NCI-H146 treated with DMSO at 0.1 percent for 48 hours (cell line): ENCODE data around the gene STXBP5L.
"Not testable (repeated sequence)": the region's sequence is repeated elsewhere in the genome, so short reads cannot be mapped to it uniquely, and the experiment has no call there.

Experiments used
- DNase-seq: peaks from one replicate; lab custom pipeline; 2025; ENCODE audit not compliant: unreplicated experiment; lab: John Stamatoyannopoulos, UW

The STXBP5L gene

GRCh38 chr3:121418182-121418581, 510.2 kb downstream of the STXBP5L start:
- DNase-seq: no peak

- DNase-seq: no peak
Measured at GRCh38 chr3:121424549-121424948, 516.5 kb downstream of the STXBP5L start.

- DNase-seq: no peak
Measured at GRCh38 chr3:121430664-121431215, 522.7 kb downstream of the STXBP5L start.

- no peak for DNase-seq
Measured at GRCh38 chr3:121431726-121432517, 523.9 kb downstream of the STXBP5L start.

- no peak for DNase-seq
Measured at GRCh38 chr3:121436074-121436473, 528.1 kb downstream of the STXBP5L start.

GRCh38 chr3:121436641-121437040, 528.6 kb downstream of the STXBP5L start:
- no peak for DNase-seq

GRCh38 chr3:121443456-121443855, 535.5 kb downstream of the STXBP5L start:
- DNase-seq: no peak

DNA sequence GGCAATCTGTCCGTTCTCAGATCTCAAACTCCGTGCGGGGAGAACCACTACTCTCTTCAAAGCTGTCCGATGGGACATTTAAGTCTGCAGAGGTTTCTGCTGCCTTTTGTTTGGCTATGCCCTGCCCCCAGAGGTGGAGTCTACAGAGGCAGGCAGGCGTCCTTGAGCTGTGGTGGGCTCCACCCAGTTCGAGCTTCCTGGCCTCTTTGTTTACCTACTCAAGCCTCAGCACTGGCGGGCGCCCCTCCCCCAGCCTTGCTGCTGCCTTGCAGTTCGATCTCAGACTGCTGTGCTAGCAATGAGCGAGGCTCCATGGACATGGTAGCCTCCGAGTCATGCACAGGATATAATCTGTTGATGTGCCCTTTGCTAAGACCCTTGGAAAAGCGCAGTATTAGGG, 543.7 kb downstream of the STXBP5L start:
- not testable (repeated sequence) for DNase-seq

GRCh38 chr3:121462565-121462964, 554.6 kb downstream of the STXBP5L start:
- no peak for DNase-seq

DNA sequence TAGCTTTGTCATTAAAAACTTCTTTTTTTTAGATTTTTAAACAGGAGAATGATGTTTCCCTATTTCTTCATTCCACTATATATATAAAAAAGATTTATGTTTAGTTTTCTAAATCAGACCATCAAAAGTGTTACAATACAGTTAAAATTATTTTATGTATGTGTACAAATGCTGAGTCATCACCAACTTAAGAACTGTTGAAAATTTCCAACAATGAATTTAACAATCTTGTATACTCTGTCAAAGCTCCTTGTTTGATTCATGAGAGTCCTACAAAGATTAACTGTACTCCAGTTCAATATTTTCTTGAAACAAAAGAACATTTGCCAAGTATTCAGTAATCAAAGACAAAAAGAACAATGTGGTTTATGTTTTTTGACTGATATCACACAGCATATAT, 555.7 kb downstream of the STXBP5L start:
- no peak for DNase-seq

- DNase-seq: no peak
Measured at GRCh38 chr3:121467085-121467484, 559.1 kb downstream of the STXBP5L start.

- DNase-seq: no peak
Measured at GRCh38 chr3:121473001-121473400, 565.0 kb downstream of the STXBP5L start.
